ENCODE results near the gene ENTPD6.
A peak's percentile ranks its signal among the peaks of the same experiment; 100 is the strongest.

- TF ChIP-seq CTCF (IDR thresholded peaks at IDR 0.05) (no peak), POLR2A (IDR thresholded peaks at IDR 0.05) (peak; percentile 79 to 97)
Measured at GRCh38 chr20:25247956-25248785, 52.7 kb downstream of the ENTPD6 start, which contains the start of gene PYGB.

Measured in heart left ventricle (tissue), 13 donors.